ENCODE data around the gene DPH6.

DPH6 gene

GRCh38 chr15:35444557-35445204 is 101.3 kb downstream of the DPH6 start:
- TF ChIP-seq TSHZ2 (CRISPR knock-in tag; IDR thresholded peaks at IDR 0.05): no peak
- no peak for TF ChIP-seq CREB5 (CRISPR knock-in tag; IDR thresholded peaks at IDR 0.05; ENCODE audit: low read depth)
- TF ChIP-seq PATZ1 (CRISPR knock-in tag; IDR thresholded peaks at IDR 0.05; ENCODE audit: borderline replicate concordance): no peak
- no peak for TF ChIP-seq POU6F1 (CRISPR knock-in tag; IDR thresholded peaks at IDR 0.05; ENCODE audit: borderline replicate concordance, low read depth)
- TF ChIP-seq OSR1 (CRISPR knock-in tag; IDR thresholded peaks at IDR 0.05): no peak
- no peak for TF ChIP-seq ARNTL (CRISPR knock-in tag; IDR thresholded peaks at IDR 0.05; ENCODE audit: borderline replicate concordance, low read depth)
- TF ChIP-seq CSRNP3 (CRISPR knock-in tag; IDR thresholded peaks at IDR 0.05): no peak
- TF ChIP-seq TOX (CRISPR knock-in tag; IDR thresholded peaks at IDR 0.05; ENCODE audit: borderline replicate concordance): no peak
- no peak for TF ChIP-seq ZFP3 (CRISPR knock-in tag; IDR thresholded peaks at IDR 0.05)
- no peak for TF ChIP-seq ZC3H10 (CRISPR knock-in tag; IDR thresholded peaks at IDR 0.05)
- no peak for TF ChIP-seq PPARA (CRISPR knock-in tag; IDR thresholded peaks at IDR 0.05; ENCODE audit: borderline replicate concordance)
- TF ChIP-seq ZNF8 (CRISPR knock-in tag; IDR thresholded peaks at IDR 0.05): no peak
- TF ChIP-seq ZFP30 (CRISPR knock-in tag; IDR thresholded peaks at IDR 0.05): no peak
- TF ChIP-seq RARB (CRISPR knock-in tag; IDR thresholded peaks at IDR 0.05): no peak
- ATAC-seq: peak; percentile 57; the same call in 2 of the 3 replicates

- ATAC-seq: no peak
- TF ChIP-seq ZFP30 (CRISPR knock-in tag; IDR thresholded peaks at IDR 0.05) (no peak), PATZ1 (CRISPR knock-in tag; IDR thresholded peaks at IDR 0.05; ENCODE audit: borderline replicate concordance) (no peak), TOX (CRISPR knock-in tag; IDR thresholded peaks at IDR 0.05; ENCODE audit: borderline replicate concordance) (no peak), RARB (CRISPR knock-in tag; IDR thresholded peaks at IDR 0.05) (no peak), TCF4 (CRISPR knock-in tag; IDR thresholded peaks at IDR 0.05; ENCODE audit: borderline replicate concordance) (no peak), ZC3H10 (CRISPR knock-in tag; IDR thresholded peaks at IDR 0.05) (no peak)
These were observed 102.6 kb downstream of the DPH6 start for GRCh38 chr15:35443376-35443775.

- ATAC-seq: no peak
These were observed 103.2 kb downstream of the DPH6 start for GRCh38 chr15:35442742-35443141.

More at GRCh38 chr15:35442742-35443141, 103.2 kb downstream of the DPH6 start:
- no peak for TF ChIP-seq CREB5 (CRISPR knock-in tag; IDR thresholded peaks at IDR 0.05; ENCODE audit: low read depth)
- no peak for TF ChIP-seq POU6F1 (CRISPR knock-in tag; IDR thresholded peaks at IDR 0.05; ENCODE audit: borderline replicate concordance, low read depth)
- TF ChIP-seq ZFP30 (CRISPR knock-in tag; IDR thresholded peaks at IDR 0.05): no peak
- no peak for TF ChIP-seq ZFP3 (CRISPR knock-in tag; IDR thresholded peaks at IDR 0.05)
- TF ChIP-seq RARB (CRISPR knock-in tag; IDR thresholded peaks at IDR 0.05): no peak
- TF ChIP-seq PPARA (CRISPR knock-in tag; IDR thresholded peaks at IDR 0.05; ENCODE audit: borderline replicate concordance): no peak
- TF ChIP-seq ISL1 (CRISPR knock-in tag; IDR thresholded peaks at IDR 0.05): no peak
- no peak for TF ChIP-seq ESRRG (CRISPR knock-in tag; IDR thresholded peaks at IDR 0.05)
- no peak for TF ChIP-seq CSDC2 (CRISPR knock-in tag; IDR thresholded peaks at IDR 0.05)
- no peak for TF ChIP-seq ZNF70 (CRISPR knock-in tag; IDR thresholded peaks at IDR 0.05)
